Measurements from ENCODE around the gene MRPL1.

DNA sequence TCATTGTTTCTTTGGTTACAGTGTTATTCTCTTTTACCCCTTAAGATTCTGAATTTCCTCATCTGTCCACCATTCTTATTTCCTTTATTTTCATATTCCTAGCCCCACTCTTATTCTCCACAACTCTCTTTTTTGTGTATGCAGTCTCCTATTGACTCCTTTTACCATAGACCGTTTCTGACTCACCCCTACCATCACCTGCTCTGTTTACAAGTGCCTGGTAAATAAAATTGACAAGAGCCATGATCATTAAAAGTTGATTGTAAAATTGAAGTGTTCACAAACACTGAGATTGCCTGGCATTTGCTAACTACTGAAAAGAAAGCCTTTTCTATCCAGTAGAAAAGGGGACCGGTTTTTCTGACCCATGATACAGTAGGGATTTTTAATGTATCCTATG, 54.4 kb downstream of the MRPL1 start:
- TF ChIP-seq FOXP2 (optimal IDR thresholded peaks at IDR 0.05; ENCODE audit: control extremely low read depth, extremely low read length, insufficient read depth) (no peak), POLR2AphosphoS5 (IDR thresholded peaks at IDR 0.05; ENCODE audit: borderline replicate concordance, low read depth, low read length) (no peak), EZH2 (IDR thresholded peaks at IDR 0.05) (no peak)

Measured in SK-N-MC (cell line).